K562 (cell line): ENCODE measurements around the gene GLYAT. TPM values are rescaled to one million over a fixed set of nuclear protein-coding genes. Genes with fewer than 3 reads are reported as not detected.
A peak's percentile ranks its signal among the peaks of the same experiment; 100 is the strongest.

Source experiments
- ATAC-seq: fragments of 200-7000 bp; cut with Tn5 transposase; 3 replicates; pipeline ENCODE4 v1.9.1; 2020; ENCODE audit warnings: moderate library complexity
- BruUV-seq: library from RNA; stranded (reverse); fragments of 400-500 nt; replicated peaks from 2 replicates; lab custom pipeline; 2021; lab: Mats Ljungman, UMichigan
- CTCF ChIA-PET: fragments of 300-600 bp; formaldehyde crosslinking; extraction: SDS; loops from one replicate; lab custom pipeline; 2021; ENCODE audit warnings: low intra/inter-chr PET ratio; lab: Yijun Ruan, JAX
- POLR2A ChIA-PET: fragments of 300-600, 350-650 bp; sonication (Branson Sonifier 250); formaldehyde crosslinking; extraction: SDS; loops from one replicate; lab custom pipeline; 2021; ENCODE audit warnings: antibody characterized with exemption, inconsistent platforms; lab: Yijun Ruan, JAX
- DNase-seq, 4 experiments: peaks; one replicate each; pipeline versions ENCODE4 v3.0.0 to v3.0.0-alpha.2; 2011 to 2018; ENCODE audit warnings: low spot score in 3 of 4, mixed read lengths in 3 of 4; ENCODE audit errors: extremely low read depth in 1 of 4
- FAIRE-seq: peaks from 2 replicates; lab custom pipeline; 2011; peaks lifted over from hg19 to GRCh38; lab: Jason Lieb, UNC
- H2AFZ ChIP-seq: 2 replicates; pipeline ENCODE4 v1.6.0; 2011; ENCODE audit warnings: low read depth, low read length, control low read depth, inconsistent platforms
- H3K27ac ChIP-seq: fragments of 200-600 bp; 3 replicates; pipeline ENCODE4 v1.8.0; 2011; ENCODE audit warnings: low read depth, mild to moderate bottlenecking, control low read depth, inconsistent platforms, low read length, moderate library complexity, mixed read lengths; ENCODE audit errors: extremely low read depth
- H3K27me3 ChIP-seq, 2 experiments: fragments of 300-600 bp in 1 of 2; 2 replicates in 1 of 2; 3 replicates in 1 of 2; pipeline versions ENCODE4 v1.6.0 to v1.8.0; 2011; ENCODE audit warnings: inconsistent platforms in 2 of 2, low read length in 2 of 2, mild to moderate bottlenecking in 1 of 2, mixed read lengths in 1 of 2, moderate library complexity in 1 of 2; ENCODE audit not compliant: control insufficient read depth in 2 of 2, insufficient read depth in 2 of 2
- H3K36me3 ChIP-seq: fragments of 300-600 bp; 3 replicates; pipeline ENCODE4 v1.8.0; 2011; ENCODE audit warnings: mild to moderate bottlenecking, low read length, inconsistent platforms; ENCODE audit not compliant: control insufficient read depth, insufficient read depth
- H3K4me1 ChIP-seq, 2 experiments: fragments of 200-600 bp in 1 of 2; replicated peaks in 1 of 2; 2 replicates in 1 of 2; 3 replicates in 1 of 2; pipeline versions ENCODE4 v1.5.1 to v1.8.0; 2011; ENCODE audit warnings: inconsistent platforms in 2 of 2, low read length in 2 of 2, mild to moderate bottlenecking in 1 of 2, mixed read lengths in 1 of 2, moderate library complexity in 1 of 2; ENCODE audit not compliant: control insufficient read depth in 2 of 2, insufficient read depth in 2 of 2
- H3K4me2 ChIP-seq: 2 replicates; pipeline ENCODE4 v1.6.1; 2011; ENCODE audit warnings: low read length, control low read depth, inconsistent platforms, mixed read lengths; ENCODE audit not compliant: insufficient read depth
- H3K4me3 ChIP-seq: fragments of 200-600 bp; sonication (generic), shearing (Covaris generic); 2 replicates; pipeline ENCODE4 v1.5.1; 2016; ENCODE audit warnings: control low read depth, inconsistent platforms
- H3K79me2 ChIP-seq: fragments of 200-600 bp; 3 replicates; pipeline ENCODE4 v1.8.0; 2011; ENCODE audit warnings: low read length, inconsistent platforms; ENCODE audit not compliant: control insufficient read depth, insufficient read depth
- H3K9ac ChIP-seq, 2 experiments: 2 replicates each; pipeline versions ENCODE4 v1.6.0 to v1.6.1; 2011; ENCODE audit warnings: low read depth in 2 of 2, low read length in 2 of 2, control low read depth in 1 of 2, inconsistent platforms in 1 of 2, mild to moderate bottlenecking in 1 of 2, mixed read lengths in 1 of 2; ENCODE audit not compliant: insufficient read depth in 1 of 2
- H3K9me1 ChIP-seq: one replicate; pipeline ENCODE4 v1.6.0; 2011; ENCODE audit warnings: inconsistent platforms, mild to moderate bottlenecking, low read length, moderate library complexity; ENCODE audit not compliant: control insufficient read depth, insufficient read depth
- H3K9me3 ChIP-seq: replicated peaks from 2 replicates; pipeline ENCODE4 v1.5.1; 2011; ENCODE audit warnings: low read depth, low read length, inconsistent platforms; ENCODE audit not compliant: control insufficient read depth, insufficient read depth
- H4K20me1 ChIP-seq: replicated peaks from 2 replicates; pipeline ENCODE4 v1.6.1; 2011; ENCODE audit warnings: low read length, inconsistent platforms, mixed read lengths; ENCODE audit not compliant: control insufficient read depth, insufficient read depth
- CBFA2T3 ChIP-seq: fragments of 450-650 bp; IDR thresholded peaks from 2 replicates; pipeline ENCODE4 v1.6.1; 2017
- DACH1 ChIP-seq: fragments of 450-650 bp; IDR thresholded peaks from 2 replicates; pipeline ENCODE4 v1.6.1; 2018; ENCODE audit not compliant: partially characterized antibody
- HDAC8 ChIP-seq: fragments of 450-650 bp; IDR thresholded peaks from 2 replicates; pipeline ENCODE4 v1.6.1; 2016; ENCODE audit warnings: mild to moderate bottlenecking, missing genetic modification characterization, moderate library complexity, missing compliant biosample characterization
- SMC3 ChIP-seq: conservative IDR thresholded peaks from 2 replicates; pipeline ENCODE4 v1.6.1; 2011; ENCODE audit warnings: low read depth, low read length, improper control_type of control experiment; ENCODE audit not compliant: insufficient read depth
- ZNF184 ChIP-seq: sonication (generic); formaldehyde crosslinking; IDR thresholded peaks from 2 replicates; pipeline ENCODE4 v1.5.0; 2020; ENCODE audit warnings: missing genetic modification reagents
- WGBS: fragments of 100-300 bp; shearing (Covaris generic); methylation state at CpG from one replicate; pipeline ENCODE4 v1.1.6; 2016; ENCODE audit warnings: low coverage, mixed read lengths; ENCODE audit not compliant: insufficient coverage; ENCODE audit errors: missing lambda C conversion rate; 5-methylcytosine and 5-hydroxymethylcytosine counted together
- in situ Hi-C: fragments of 300-500 bp; cut with MboI; formaldehyde crosslinking; loops from 4 replicates; pipeline ENCODE4 v1.15.0; 2018; ENCODE audit warnings: inconsistent platforms, mixed read lengths
- intact Hi-C: fragments of 100-400 bp; cut with micrococcal nuclease; formaldehyde crosslinking; loops from 2 replicates; pipeline ENCODE4 v1.14.2; 2022
- polyA plus RNA-seq, 8 experiments: library from polyadenylated mRNA; depleted of rRNA in 4 of 8; stranded (reverse) in 5 of 8; unstranded in 3 of 8; fragments of >200 nt; fragmentation: Nextera tagmentation in 2 of 8; fragmentation: Illumina TruSeq in 1 of 8; extraction: Ambion mirVana in 2 of 8; extraction: Trizol in 1 of 8; gene quantifications; 2 replicates each; pipeline versions ENCODE4 v1.2.1 to v1.2.3, GENCODE V29; 2011 to 2014; ENCODE audit warnings: inconsistent platforms in 1 of 8, missing spikeins in 1 of 8
- total RNA-seq, 7 experiments: library from RNA; depleted of rRNA in 6 of 7; stranded (reverse); fragments of >200 nt in 6 of 7; fragmentation: Illumina TruSeq in 2 of 7; extraction: Trizol in 2 of 7; gene quantifications; 2 replicates each; pipeline versions ENCODE4 v1.2.1 to v1.2.3, GENCODE V29; 2011 to 2021; ENCODE audit warnings: low replicate concordance in 1 of 7
- TF ChIP-seq, protein P1 (sequence below), 3 experiments: IDR thresholded peaks in 2 of 3; conservative IDR thresholded peaks in 1 of 3; 2 replicates each; pipeline ENCODE4 v1.5.1; 2011 to 2012; ENCODE audit warnings: low read length in 3 of 3, mild to moderate bottlenecking in 3 of 3, control low read depth in 2 of 3, improper control_type of control experiment in 1 of 3, inconsistent platforms in 1 of 3, low read depth in 1 of 3, mixed read lengths in 1 of 3, moderate library complexity in 1 of 3; ENCODE audit not compliant: insufficient read depth in 2 of 3

Gene GLYAT
- total and polyA plus RNA-seq, 9 of the 15 experiments (the other 6 are each of a cell fraction or from before 2014, with no cell fraction given) = not detected

DNA sequence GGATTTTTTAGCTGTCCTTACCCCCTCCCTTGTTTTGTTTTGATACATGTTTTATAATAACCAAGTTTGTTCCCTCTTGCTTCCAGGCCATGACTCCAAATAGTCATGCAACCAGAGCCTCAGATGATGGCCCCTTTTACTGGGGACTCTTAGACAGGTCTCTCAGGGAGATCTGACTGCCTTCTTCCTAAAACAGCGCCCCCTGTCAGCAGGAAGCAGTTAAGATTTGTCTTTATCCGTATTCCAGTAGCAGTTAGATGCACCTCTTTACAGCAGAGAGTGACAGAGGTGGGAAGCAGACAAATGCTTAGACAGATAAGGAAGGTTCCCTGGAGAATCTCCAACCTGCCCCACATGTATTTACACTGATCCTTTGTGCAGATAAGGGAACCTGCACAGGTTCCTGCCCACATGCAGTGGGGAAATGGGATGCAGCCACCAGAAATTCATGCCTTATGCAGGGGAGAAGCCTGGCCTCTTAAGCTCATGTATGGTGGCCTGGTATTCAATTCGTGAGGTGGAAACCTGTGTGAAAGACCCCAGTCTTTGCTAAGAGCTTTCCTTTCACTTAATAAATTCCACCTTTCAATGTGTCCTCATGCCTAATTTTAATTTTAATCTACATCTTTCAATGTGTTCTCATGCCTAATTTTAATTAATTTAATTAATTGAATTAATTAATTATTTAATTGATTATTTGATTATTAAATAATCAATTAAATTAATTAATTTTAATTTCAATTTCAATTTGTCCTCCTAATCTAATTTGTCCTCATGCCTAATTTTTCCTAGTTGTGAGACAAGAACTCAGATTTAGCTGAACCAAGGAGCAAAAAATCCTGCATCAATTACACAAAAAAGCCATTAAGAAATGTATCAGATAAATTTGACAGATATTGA, 11.5 kb upstream of the GLYAT start:
- no peak for ATAC-seq
- CTCF ChIA-PET = no interaction called here

More for the DNA sequence above, 11.5 kb upstream of the GLYAT start:
- TF ChIP-seq, protein P1, sequence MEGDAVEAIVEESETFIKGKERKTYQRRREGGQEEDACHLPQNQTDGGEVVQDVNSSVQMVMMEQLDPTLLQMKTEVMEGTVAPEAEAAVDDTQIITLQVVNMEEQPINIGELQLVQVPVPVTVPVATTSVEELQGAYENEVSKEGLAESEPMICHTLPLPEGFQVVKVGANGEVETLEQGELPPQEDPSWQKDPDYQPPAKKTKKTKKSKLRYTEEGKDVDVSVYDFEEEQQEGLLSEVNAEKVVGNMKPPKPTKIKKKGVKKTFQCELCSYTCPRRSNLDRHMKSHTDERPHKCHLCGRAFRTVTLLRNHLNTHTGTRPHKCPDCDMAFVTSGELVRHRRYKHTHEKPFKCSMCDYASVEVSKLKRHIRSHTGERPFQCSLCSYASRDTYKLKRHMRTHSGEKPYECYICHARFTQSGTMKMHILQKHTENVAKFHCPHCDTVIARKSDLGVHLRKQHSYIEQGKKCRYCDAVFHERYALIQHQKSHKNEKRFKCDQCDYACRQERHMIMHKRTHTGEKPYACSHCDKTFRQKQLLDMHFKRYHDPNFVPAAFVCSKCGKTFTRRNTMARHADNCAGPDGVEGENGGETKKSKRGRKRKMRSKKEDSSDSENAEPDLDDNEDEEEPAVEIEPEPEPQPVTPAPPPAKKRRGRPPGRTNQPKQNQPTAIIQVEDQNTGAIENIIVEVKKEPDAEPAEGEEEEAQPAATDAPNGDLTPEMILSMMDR (IDR thresholded peaks at IDR 0.05 in 2 of 3, conservative IDR thresholded peaks at IDR 0.05 in 1 of 3; ENCODE audit: insufficient read depth in 2 of 3, low read depth in 1 of 3, low read length in 3 of 3) = peak in 2 of 3 experiments; percentile 15 to 49; a peak in 4 of 6 replicates
- TF ChIP-seq HDAC8 (tag) (no peak), DACH1 (peak; percentile 64), SMC3 (no peak), CBFA2T3 (peak; percentile 23; the same call in 1 of the 2 replicates), ZNF184 (CRISPR knock-in tag) (peak; percentile 38; the same call in 1 of the 2 replicates)
- Histone ChIP-seq H3K9ac (no peak overlapping the region), H3K79me2 (no peaks in the 10 kb centered on the region), H2AFZ (no peak overlapping the region), H3K4me2 (no peak overlapping the region), H3K27me3 (no peaks in the 10 kb centered on the region), H4K20me1 (no peaks in the 10 kb centered on the region), H3K9me3 (peaks cover 12% of the 10 kb centered on the region; the same call in 1 of the 2 replicates), H3K9me1 (no peaks in the 10 kb centered on the region), H3K27ac (no peak overlapping the region), H3K36me3 (no peaks in the 10 kb centered on the region), H3K4me3 (no peak overlapping the region), H3K4me1 (peaks cover 3 to 37% of the 10 kb centered on the region in 2 experiments; a peak in 4 of 5 replicates)
- in situ Hi-C loops (no loop called here), intact Hi-C loops (no loop called here)
- WGBS = 56% methylated on average over 3 of the region's 3 CpGs
- FAIRE-seq = no peak
- no TSS peak for BruUV-seq
- DNase-seq = peak in 2 of 4 experiments; percentile 16 to 35
- POLR2A ChIA-PET = interaction anchor here (0.6 kb wide), 1 partner anchor 1322 kb away, joined by 3 read pairs; no protein-coding TSS in a partner anchor
